Measurements from ENCODE around the gene XPO4. TPM values are rescaled to one million over a fixed set of nuclear protein-coding genes. Genes with fewer than 3 reads are reported as not detected.

The XPO4 gene
- total RNA-seq, 2 donors from 2014 or later, result 24.3 to 35.8 TPM

DNA sequence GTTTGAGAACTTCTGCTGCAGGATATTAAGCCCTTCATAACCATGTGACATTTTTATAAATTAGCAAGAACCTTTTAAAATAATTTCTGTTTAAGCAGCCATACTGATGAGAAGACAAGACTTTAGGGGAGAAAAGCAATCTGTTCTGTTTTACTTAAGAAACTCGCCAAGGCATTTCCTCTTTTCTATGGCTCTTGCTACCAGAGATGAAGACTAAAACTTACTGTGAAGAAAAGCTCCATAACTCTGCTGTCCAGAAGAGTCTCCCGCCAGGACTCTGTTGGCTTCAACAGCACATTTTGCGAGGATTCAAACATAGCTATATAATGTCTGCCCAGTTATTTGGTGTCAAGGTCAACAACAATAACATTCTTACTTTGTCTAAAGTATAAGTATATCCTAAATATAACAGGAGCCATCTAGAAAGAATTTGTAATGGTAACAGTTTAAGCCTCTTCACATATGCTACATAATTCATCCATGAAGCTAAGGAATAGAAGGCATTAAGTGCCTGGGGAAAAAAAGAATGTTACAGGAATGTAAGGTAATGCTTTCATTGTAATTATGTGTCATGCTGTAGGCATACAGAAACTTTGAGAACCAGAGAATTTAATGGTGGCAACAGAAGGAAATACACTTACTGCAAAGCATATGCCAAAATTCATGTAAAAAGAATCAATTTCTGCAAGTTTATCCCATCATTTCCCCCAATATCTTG, 75.5 kb downstream of the XPO4 start:
- H3K9me3 Mint-ChIP-seq, result no peaks in the 10 kb centered on the region
- H3K36me3 Mint-ChIP-seq (ENCODE audit: low read depth), result peaks cover 17% of the 10 kb centered on the region
- H3K4me1 Mint-ChIP-seq, result peaks cover 6% of the 10 kb centered on the region
- no peak overlapping the region for H3K4me3 Mint-ChIP-seq
- no peak for ATAC-seq (replicated peaks)
- no peak overlapping the region for H3K27ac Mint-ChIP-seq
- H3K27me3 Mint-ChIP-seq, result no peaks in the 10 kb centered on the region

DNA sequence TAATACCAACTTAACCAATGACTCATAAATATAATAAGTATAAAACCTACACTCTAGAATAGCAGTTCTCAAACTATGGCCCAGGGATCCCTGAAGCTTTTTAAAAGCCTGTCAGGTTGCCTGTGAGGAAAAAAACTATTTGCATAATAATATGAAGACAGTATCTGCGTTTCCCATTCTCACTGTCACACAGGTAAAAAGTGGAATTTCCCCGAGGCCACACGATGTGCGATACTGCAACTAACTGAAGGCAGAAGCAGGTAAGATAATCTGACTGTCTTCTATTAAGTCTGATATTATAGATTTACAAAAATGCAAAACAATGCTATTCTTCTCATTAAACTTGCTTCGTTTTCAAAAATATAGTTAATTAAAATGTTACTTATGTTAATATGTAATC, 76.2 kb downstream of the XPO4 start:
- no peak overlapping the region for H3K4me3 Mint-ChIP-seq

DNA sequence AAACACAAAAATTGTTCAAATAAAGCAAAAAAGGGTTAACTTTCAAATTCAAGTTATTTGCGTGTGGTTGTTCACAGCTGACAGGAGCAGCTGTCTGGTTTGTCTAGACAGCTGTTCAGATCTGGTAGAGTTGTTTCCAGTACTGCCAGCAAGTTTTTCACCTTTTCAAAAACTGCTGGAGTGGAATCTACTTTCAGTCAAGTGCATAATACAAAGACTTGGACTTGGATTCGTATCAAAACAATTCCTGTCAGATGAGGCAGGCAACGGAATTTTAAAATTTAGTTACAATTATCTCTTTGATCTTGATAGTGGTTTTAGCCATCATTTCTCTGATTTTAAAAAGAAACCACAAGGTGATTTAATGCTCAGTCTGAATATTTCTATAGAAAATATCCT, 77.1 kb downstream of the XPO4 start:
- no peaks in the 10 kb centered on the region for H3K27me3 Mint-ChIP-seq
- no peak overlapping the region for H3K4me3 Mint-ChIP-seq
- no peaks in the 10 kb centered on the region for H3K9me3 Mint-ChIP-seq
- no peak for ATAC-seq (replicated peaks)
- peaks cover 32% of the 10 kb centered on the region for H3K36me3 Mint-ChIP-seq (ENCODE audit: low read depth)
- peaks cover 10% of the 10 kb centered on the region for H3K4me1 Mint-ChIP-seq
- H3K27ac Mint-ChIP-seq, result no peak overlapping the region

More for the DNA sequence above, 76.2 kb downstream of the XPO4 start:
- H3K27me3 Mint-ChIP-seq, result no peaks in the 10 kb centered on the region
- peaks cover 6% of the 10 kb centered on the region for H3K4me1 Mint-ChIP-seq
- H3K36me3 Mint-ChIP-seq (ENCODE audit: low read depth), result peaks cover 24% of the 10 kb centered on the region
- no peak for ATAC-seq (replicated peaks)
- no peak overlapping the region for H3K27ac Mint-ChIP-seq
- no peaks in the 10 kb centered on the region for H3K9me3 Mint-ChIP-seq

DNA sequence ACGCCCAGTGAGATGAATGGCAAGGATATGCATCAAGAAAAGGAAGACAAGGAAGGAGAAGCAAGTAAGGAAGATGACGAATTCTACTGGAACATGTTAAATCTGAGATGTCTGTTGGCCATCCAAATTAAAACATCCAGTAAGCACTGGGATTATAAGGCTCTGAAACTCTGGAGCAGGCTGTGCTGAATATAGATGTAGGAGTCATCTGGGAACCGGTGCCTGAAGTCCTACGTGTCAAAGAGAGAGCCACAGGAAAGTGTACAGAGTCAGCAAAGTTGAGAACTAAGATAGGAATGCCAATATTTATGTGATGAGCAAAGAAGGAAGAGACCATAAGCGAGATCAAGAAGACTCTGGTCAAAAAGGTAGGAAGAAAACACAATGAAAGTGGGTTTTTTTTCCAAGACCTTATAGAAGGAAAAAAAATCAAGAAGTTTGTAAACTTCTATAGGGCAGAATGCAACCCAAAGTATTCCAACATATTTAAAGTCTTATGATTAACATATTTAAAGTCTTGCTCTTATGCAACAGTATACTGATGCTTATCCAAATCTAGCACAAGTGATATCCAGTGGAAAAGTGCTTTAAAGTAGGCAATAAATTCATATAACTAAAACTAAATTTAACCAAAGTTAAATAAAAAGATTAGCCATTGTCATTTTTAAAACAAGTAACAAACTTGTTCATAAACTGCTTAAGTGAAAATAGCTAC, 77.6 kb downstream of the XPO4 start:
- no peak overlapping the region for H3K27ac Mint-ChIP-seq
- ATAC-seq (replicated peaks), result no peak
- H3K4me3 Mint-ChIP-seq, result no peak overlapping the region
- peaks cover 38% of the 10 kb centered on the region for H3K36me3 Mint-ChIP-seq (ENCODE audit: low read depth)
- H3K27me3 Mint-ChIP-seq, result no peaks in the 10 kb centered on the region
- H3K9me3 Mint-ChIP-seq, result no peaks in the 10 kb centered on the region
- peaks cover 11% of the 10 kb centered on the region for H3K4me1 Mint-ChIP-seq

DNA sequence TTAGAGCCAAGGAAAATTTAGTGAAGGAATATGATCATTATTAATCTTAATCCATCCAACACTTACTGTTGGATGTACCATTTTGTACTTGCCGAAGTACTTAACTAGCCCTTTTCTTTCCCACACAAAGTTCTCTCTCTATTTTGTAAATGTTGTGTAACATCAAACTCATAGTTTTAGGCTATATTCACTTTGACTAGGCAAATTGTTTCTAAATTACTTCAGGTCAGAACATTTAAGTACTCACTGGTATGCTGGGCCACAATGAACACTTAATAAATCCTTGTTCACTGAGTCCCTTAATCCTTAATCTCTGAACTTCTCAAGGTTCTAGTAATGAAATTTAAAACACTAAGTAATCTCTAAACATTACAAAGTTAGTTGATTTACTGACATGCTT, 79.5 kb downstream of the XPO4 start:
- Mint-ChIP-seq H3K4me1 (peaks cover 5% of the 10 kb centered on the region), H3K27me3 (no peaks in the 10 kb centered on the region), H3K27ac (no peak overlapping the region), H3K36me3 (ENCODE audit: low read depth) (peaks cover 54% of the 10 kb centered on the region), H3K9me3 (no peaks in the 10 kb centered on the region), H3K4me3 (no peak overlapping the region)
- ATAC-seq (replicated peaks), result no peak

DNA sequence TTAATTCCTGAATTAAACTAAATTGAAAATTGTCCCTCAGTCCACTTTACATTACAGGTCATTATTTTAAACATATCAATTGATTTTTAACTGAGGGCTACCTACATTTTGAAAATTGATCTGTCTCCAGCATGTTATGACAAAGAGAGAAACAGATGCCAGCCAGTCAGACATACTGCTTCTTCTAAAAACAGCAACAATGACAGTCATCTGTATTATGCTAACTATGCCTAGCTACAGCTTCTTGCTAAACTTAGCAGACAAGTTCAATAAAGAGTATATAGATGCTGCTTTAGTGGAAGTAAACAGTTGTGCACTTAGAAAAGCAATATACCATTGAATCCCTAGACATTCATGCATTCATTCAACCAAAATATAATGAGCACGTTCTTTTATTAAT, 80.1 kb downstream of the XPO4 start:
- Mint-ChIP-seq H3K9me3 (no peaks in the 10 kb centered on the region), H3K27ac (no peak overlapping the region), H3K4me1 (peaks cover 5% of the 10 kb centered on the region), H3K27me3 (no peaks in the 10 kb centered on the region), H3K36me3 (ENCODE audit: low read depth) (peaks cover 59% of the 10 kb centered on the region), H3K4me3 (no peak overlapping the region)
- ATAC-seq (replicated peaks), result no peak

DNA sequence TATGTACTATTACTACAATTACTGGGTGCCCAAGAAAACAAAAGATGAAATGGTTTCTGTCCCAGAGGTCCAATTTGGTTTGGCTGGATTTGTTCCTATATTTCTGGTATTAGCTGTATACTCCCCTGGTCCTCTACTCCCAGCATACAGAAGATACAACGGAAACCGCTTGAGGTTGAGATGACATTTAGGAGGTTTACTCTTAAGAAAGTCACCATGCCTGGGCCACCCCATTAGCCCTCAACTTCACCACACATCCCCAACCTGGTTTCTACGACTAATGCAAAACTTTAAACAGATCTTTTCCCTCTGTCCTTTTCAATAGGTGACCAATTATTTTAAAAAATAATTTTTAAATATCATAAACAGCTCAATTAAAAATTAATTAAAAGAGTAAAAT, 82.8 kb downstream of the XPO4 start:
- no peaks in the 10 kb centered on the region for H3K9me3 Mint-ChIP-seq
- H3K4me3 Mint-ChIP-seq, result no peak overlapping the region
- H3K27me3 Mint-ChIP-seq, result no peaks in the 10 kb centered on the region
- no peak overlapping the region for H3K27ac Mint-ChIP-seq
- ATAC-seq (replicated peaks), result no peak
- peaks cover 5% of the 10 kb centered on the region for H3K4me1 Mint-ChIP-seq
- peaks cover 69% of the 10 kb centered on the region for H3K36me3 Mint-ChIP-seq (ENCODE audit: low read depth)

DNA sequence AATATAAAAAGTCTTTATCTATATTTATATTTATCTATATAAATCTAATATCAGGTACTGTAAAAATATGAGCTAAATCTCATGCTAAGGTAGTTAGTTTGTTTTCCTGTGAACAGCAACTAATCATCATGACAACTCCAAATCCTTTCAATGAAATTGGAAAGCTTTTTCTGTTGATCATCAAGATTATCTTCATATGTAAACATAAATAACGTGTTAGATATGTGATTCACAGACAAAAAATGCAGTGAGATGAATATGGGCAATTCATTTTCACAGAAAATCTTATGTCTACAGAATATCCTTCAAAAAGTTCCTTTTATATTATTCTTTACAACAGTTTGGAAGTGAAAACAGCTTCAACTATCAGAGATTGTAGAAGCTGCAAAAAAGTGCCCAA, 87.1 kb downstream of the XPO4 start:
- Mint-ChIP-seq H3K4me3 (no peak overlapping the region), H3K4me1 (peaks cover 5% of the 10 kb centered on the region), H3K27ac (no peak overlapping the region), H3K9me3 (no peaks in the 10 kb centered on the region), H3K27me3 (no peaks in the 10 kb centered on the region), H3K36me3 (ENCODE audit: low read depth) (peaks cover 74% of the 10 kb centered on the region)
- ATAC-seq (replicated peaks), result no peak

DNA sequence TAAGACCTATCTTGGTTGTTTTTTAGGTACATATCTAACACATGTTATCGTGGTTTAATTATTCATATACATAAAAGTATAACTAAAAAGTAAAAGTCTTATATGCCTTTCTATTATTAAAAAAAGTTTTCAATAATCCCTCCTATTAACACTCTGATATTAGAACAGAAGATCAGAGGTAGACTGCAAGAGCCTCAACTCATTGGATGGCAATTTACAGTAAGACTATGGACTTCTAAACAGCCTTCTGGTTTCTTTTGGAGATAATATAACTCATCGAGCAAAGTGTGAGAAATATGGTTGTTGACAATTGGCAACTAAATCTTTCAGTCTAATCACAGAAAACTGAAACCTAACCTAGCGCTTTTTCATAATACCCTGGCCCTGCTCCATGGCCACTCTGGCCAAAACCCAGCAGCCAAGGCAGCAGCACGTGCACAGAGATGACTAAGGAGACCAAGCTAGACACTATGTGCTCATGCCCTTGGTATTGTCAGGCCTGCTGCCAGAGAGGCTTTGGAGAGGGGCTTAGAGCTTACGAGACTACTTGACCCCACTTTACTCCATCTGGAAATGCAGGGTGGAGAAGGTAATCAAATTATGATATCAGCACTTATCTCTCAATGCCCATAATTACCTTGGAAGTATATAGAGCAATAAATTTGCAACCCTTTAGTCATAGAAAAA, 88.2 kb downstream of the XPO4 start:
- peaks cover 4% of the 10 kb centered on the region for H3K4me1 Mint-ChIP-seq
- H3K9me3 Mint-ChIP-seq, result no peaks in the 10 kb centered on the region
- no peak overlapping the region for H3K27ac Mint-ChIP-seq
- peaks cover 71% of the 10 kb centered on the region for H3K36me3 Mint-ChIP-seq (ENCODE audit: low read depth)
- no peaks in the 10 kb centered on the region for H3K27me3 Mint-ChIP-seq
- no peak for ATAC-seq (replicated peaks)
- H3K4me3 Mint-ChIP-seq, result no peak overlapping the region

DNA sequence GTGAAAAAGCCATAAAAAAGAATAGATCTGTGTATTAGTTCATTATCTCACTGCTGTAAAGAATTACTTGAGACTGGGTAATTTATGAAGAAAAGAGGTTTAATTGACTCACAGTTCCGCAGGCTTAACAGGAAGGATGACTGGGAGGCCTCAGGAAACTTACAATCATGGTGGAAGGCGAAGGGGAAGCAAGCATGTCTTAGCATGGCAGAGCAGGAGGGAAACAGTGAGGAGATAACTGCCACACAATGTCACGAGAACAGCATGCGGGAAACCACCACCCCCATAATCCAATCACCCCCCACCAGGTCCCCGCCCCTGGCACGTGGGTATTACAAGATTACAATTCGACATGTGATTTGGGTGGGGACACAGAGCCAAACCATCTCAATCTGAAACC, 89.7 kb downstream of the XPO4 start:
- Mint-ChIP-seq H3K27me3 (no peaks in the 10 kb centered on the region), H3K36me3 (ENCODE audit: low read depth) (peaks cover 74% of the 10 kb centered on the region), H3K27ac (no peak overlapping the region), H3K4me3 (no peak overlapping the region), H3K4me1 (peaks cover 4% of the 10 kb centered on the region), H3K9me3 (no peaks in the 10 kb centered on the region)
- ATAC-seq (replicated peaks), result no peak

DNA sequence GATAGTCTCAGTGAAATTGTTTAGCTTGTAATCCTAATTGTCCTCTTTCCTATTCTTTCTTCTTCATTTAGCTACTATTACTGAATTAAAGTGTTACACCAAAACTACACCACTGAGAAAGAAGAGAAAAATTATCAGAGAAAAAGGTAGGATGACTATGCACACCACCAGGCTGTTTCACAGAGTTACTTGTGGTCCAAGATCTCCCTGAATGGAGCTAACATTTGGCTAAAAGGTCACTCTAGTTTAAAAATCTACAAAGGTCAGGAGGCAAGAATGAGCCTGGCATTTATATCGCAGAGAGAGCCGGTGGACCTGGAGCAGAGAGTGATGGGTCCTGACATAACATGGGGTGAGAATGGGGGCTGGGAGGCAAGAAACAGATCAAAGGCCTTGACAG, 91.7 kb downstream of the XPO4 start:
- ATAC-seq (replicated peaks), result no peak
- Mint-ChIP-seq H3K36me3 (ENCODE audit: low read depth) (peaks cover 83% of the 10 kb centered on the region), H3K9me3 (no peaks in the 10 kb centered on the region), H3K4me1 (peaks cover 4% of the 10 kb centered on the region), H3K4me3 (no peak overlapping the region), H3K27me3 (no peaks in the 10 kb centered on the region), H3K27ac (no peak overlapping the region)

DNA sequence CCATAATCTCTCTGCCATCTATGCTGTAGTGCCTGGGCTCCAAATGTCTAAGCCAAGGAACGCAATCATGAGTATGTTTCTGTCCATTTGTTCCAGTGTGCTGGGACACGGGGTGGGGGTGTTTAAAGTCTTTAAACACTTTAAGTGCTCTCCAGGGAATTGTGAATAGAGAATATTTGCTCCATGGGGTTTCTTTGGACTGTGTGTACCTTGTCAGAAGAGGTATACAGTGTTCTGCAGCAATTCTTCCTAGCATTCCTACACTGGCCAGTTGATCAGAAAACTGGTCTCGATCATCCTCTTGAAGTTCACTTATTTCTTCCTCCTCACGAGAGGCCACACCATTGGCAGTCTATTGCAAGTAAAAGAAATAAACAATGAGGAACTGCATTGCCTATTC, 93.7 kb downstream of the XPO4 start:
- Mint-ChIP-seq H3K4me1 (peaks cover 4% of the 10 kb centered on the region), H3K36me3 (ENCODE audit: low read depth) (peaks cover 86% of the 10 kb centered on the region), H3K9me3 (no peaks in the 10 kb centered on the region), H3K4me3 (no peak overlapping the region), H3K27ac (no peak overlapping the region), H3K27me3 (no peaks in the 10 kb centered on the region)
- no peak for ATAC-seq (replicated peaks)

DNA sequence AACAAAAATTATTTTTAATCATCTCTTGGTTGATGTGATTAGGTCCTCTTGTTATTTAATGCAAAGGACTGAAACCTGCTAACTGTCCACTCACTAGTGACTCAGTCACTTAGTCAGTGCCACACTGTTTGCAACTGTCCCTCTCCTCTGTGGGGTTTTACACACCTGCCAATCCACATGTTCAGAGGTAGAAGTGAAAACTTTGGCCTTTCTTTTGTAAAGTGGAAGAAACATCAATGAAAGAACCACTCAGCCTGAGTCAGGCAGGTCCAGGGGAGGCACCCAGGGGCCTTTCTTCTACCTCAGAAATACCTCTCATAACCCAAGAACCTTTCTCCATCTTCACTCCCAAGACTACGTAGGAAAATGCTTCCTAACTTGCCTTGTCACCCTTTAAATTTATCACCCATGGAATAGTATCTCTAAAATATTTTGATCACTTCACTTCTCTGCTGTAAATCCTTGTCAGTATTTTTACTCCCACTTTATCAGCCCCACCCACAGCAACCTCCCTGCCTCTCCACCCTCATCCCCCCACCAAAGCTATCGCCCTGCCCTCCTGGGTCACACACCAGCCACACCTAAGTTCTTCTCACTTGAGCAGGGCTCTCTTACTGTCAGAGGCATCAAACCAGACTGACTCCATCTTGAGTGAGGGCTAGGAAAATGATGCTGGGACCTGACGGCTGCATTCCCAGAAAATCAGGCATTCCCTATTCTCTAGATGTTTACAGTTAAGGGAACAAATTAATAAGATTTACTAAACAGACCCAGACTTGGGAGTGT, 99.2 kb downstream of the XPO4 start:
- H3K4me1 Mint-ChIP-seq, result no peaks in the 10 kb centered on the region
- H3K27me3 Mint-ChIP-seq, result no peaks in the 10 kb centered on the region
- H3K4me3 Mint-ChIP-seq, result no peak overlapping the region
- peak overlapping the region; percentile 16 for H3K27ac Mint-ChIP-seq
- peak; percentile 93 for ATAC-seq (replicated peaks)
- no peaks in the 10 kb centered on the region for H3K9me3 Mint-ChIP-seq
- peaks cover 79% of the 10 kb centered on the region for H3K36me3 Mint-ChIP-seq (ENCODE audit: low read depth)

DNA sequence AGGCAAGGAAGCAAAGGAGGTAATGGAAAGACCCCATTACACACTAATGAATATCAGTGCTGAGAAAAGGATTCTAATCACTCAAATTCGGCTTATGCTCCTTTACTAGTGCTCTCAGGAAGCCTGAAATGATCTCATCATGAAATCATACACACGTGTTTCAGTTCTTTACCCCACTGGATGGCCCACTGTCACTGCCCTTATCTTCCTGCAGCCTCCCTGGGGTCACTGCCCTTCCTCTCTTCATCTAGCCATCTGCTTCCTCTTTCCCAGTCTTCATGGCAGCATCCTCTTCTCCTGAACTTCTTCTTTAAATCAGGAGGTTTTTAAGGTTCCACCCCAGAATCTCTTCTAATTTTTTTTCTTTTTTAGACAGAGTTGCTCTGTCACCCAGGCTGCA, 100.8 kb downstream of the XPO4 start:
- peak overlapping the region; percentile 4 for H3K27ac Mint-ChIP-seq
- no peak for ATAC-seq (replicated peaks)
- H3K36me3 Mint-ChIP-seq (ENCODE audit: low read depth), result peaks cover 82% of the 10 kb centered on the region
- H3K9me3 Mint-ChIP-seq, result no peaks in the 10 kb centered on the region
- peaks cover 6% of the 10 kb centered on the region for H3K4me1 Mint-ChIP-seq
- no peaks in the 10 kb centered on the region for H3K27me3 Mint-ChIP-seq
- H3K4me3 Mint-ChIP-seq, result no peak overlapping the region
